ENCODE measurements around the gene ROR1. TPM values are rescaled to one million over a fixed set of nuclear protein-coding genes. Genes with fewer than 3 reads are reported as not detected.
"Not testable (repeated sequence)": the region's sequence is repeated elsewhere in the genome, so short reads cannot be mapped to it uniquely, and the experiment has no call there.

The ROR1 gene
- total RNA-seq, 4 donors from 2014 or later = 5.1 to 7.3 (median 6.5) TPM

DNA sequence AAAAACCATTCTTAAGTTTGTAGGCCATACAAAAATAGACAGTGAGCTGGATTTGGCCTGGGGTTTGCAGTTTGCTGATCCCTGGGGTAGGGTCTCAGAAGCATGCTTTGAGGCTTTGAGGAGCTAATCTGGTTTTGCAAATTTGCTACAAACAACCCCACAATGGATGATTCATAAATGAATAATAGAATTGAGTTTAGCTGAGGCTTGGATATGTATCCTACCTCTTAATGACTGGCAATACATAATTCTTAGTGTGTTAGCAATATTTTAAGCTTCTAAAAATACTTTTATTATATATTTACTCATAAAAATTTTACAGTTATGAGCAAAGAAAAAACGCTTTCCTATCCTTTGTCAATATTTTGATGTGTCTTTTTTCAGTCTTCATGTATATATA, 50.6 kb downstream of the ROR1 start:
- Histone ChIP-seq H3K4me3 (no peak overlapping the region), H3K27ac (replicated peaks in 1 of 4) (no peak overlapping the region), H3K4me1 (peaks cover 21 to 30% (median 28%) of the 10 kb centered on the region in 4 donors), H3K27me3 (no peaks in the 10 kb centered on the region), H3K36me3 (no peaks in the 10 kb centered on the region), H3K9me3 (no peaks in the 10 kb centered on the region)
- 85% methylated on average over 1 of the region's 1 CpG for WGBS
- intact Hi-C loops (cut with DNase I) = no loop called here
- TF ChIP-seq CTCF (IDR thresholded peaks at IDR 0.05) = no peak
- no peak for TF ChIP-seq EP300 (IDR thresholded peaks at IDR 0.05)
- TF ChIP-seq POLR2A (IDR thresholded peaks at IDR 0.05; ENCODE audit: low read depth) = no peak
- no peak for TF ChIP-seq POLR2AphosphoS5 (IDR thresholded peaks at IDR 0.05)
- no peak for DNase-seq (ENCODE audit: extremely low spot score)

DNA sequence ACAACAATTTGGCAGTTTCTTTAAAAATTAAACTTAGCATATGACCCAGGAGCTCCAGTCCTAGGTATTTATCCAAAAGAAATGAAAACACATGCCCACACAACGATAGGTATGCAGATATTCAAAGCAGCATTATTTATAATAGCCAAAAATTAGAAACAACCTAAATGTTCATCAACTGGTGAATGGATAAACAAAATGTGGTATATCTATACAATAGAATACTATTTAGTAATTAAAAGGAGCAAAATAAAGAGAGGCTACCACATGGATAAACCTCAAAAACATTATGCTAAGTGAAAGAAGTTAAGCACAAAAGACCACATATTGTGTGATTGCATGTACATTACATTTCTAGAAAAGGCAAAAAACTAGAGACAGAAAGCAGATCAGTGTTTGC, 51.3 kb downstream of the ROR1 start:
- TF ChIP-seq CTCF (IDR thresholded peaks at IDR 0.05) = no peak
- DNase-seq (ENCODE audit: extremely low spot score) = no peak
- 91% methylated on average over 1 of the region's 1 CpG for WGBS
- Histone ChIP-seq H3K36me3 (no peaks in the 10 kb centered on the region), H3K27ac (replicated peaks in 1 of 4) (no peak overlapping the region), H3K4me1 (peaks cover 28 to 35% (median 33%) of the 10 kb centered on the region in 4 donors), H3K9me3 (no peaks in the 10 kb centered on the region), H3K4me3 (no peak overlapping the region), H3K27me3 (no peaks in the 10 kb centered on the region)
- intact Hi-C loops (cut with DNase I) = no loop called here

DNA sequence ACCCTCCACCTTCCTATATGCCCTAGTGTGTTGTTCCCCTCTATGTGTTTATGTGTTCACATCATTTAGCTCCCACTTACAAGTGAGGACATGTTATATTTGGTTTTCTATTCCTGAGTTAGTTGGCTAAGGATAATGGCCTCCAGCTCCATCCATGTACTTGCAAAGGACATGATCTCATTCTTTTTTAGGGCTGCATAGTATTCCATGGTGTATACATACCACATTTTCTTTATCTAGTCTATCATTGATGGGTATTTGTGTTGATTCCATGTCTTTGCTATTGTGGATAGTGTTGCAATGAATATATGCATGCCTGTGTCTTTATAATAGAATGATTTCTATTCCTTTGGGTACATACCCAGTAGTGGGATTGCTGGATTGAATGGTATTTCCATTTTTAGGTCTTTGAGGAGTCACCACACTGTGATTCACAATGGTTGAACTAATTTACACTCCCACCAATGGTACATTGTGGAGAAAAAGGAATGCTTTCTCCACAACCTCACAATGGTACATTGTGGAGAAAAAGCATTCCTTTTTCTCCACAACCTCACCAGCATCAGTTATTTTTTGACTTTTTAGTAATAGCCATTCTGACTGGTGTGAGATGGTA, 52.5 kb downstream of the ROR1 start:
- H3K27me3 ChIP-seq; H3K9me3 ChIP-seq; H3K4me3 ChIP-seq; DNase-seq (ENCODE audit: extremely low spot score); H3K27ac ChIP-seq (replicated peaks in 1 of 4); intact Hi-C loops (cut with DNase I); H3K36me3 ChIP-seq: not testable (repeated sequence)
- H3K4me1 ChIP-seq = peaks cover 22 to 29% (median 27%) of the 10 kb centered on the region in 4 donors

GRCh38 chr1:63827411-63828321, 53.8 kb downstream of the ROR1 start:
- no peak for DNase-seq (ENCODE audit: extremely low spot score)
- TF ChIP-seq CTCF (IDR thresholded peaks at IDR 0.05) (no peak), POLR2A (IDR thresholded peaks at IDR 0.05; ENCODE audit: low read depth) (no peak), POLR2AphosphoS5 (IDR thresholded peaks at IDR 0.05) (no peak), EP300 (IDR thresholded peaks at IDR 0.05) (no peak)
- Histone ChIP-seq H3K27me3 (no peaks in the 10 kb centered on the region), H3K27ac (replicated peaks in 1 of 4) (no peak overlapping the region), H3K4me1 (peaks cover 18 to 28% (median 23%) of the 10 kb centered on the region in 4 donors), H3K36me3 (no peaks in the 10 kb centered on the region), H3K4me3 (no peak overlapping the region), H3K9me3 (no peaks in the 10 kb centered on the region)
- 57% methylated on average over 5 of the region's 5 CpGs for WGBS
- intact Hi-C loops (cut with DNase I) = no loop called here

DNA sequence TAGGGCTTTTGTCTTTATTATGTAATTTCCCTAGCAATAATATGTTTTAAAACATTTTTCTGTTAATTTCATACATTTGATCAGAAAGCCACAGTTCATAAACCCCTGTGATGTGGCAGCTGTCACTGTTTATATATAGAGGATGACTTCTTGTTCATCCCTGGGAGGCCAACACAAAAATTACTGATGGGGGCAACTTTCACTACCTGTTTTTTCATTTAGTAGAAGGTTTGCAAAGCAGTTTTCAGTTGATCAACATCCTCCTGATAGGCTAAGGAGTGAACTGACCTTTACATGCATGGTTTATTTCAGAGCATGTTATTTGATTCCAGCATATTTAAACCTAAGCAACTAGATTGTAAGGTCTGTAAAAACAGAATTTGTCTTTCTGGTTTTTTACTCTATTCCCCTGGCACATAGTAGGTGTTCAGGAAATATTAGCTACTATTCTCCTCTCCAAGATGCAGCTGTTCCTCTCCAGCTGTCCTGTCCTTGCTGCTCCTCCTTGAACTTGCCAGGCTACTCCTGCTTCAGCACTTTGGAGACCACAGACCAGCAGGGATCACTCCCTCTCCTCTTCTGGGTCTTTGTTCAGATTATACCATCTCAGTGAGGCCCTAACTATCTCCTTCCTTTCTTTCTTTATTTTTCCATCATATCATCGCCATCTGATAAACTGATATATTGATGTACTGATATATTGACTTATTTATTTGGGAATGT, 54.7 kb downstream of the ROR1 start:
- WGBS = 96% methylated on average over 1 of the region's 1 CpG
- no peak for DNase-seq (ENCODE audit: extremely low spot score)
- Histone ChIP-seq H3K27ac (replicated peaks in 1 of 4) (no peak overlapping the region), H3K4me3 (no peak overlapping the region), H3K4me1 (peaks cover 18 to 31% (median 23%) of the 10 kb centered on the region in 4 donors), H3K36me3 (no peaks in the 10 kb centered on the region), H3K27me3 (no peaks in the 10 kb centered on the region), H3K9me3 (no peaks in the 10 kb centered on the region)
- TF ChIP-seq POLR2A (IDR thresholded peaks at IDR 0.05; ENCODE audit: low read depth) = no peak
- intact Hi-C loops (cut with DNase I) = no loop called here
